ENCODE results near the gene FARP1.

DNA sequence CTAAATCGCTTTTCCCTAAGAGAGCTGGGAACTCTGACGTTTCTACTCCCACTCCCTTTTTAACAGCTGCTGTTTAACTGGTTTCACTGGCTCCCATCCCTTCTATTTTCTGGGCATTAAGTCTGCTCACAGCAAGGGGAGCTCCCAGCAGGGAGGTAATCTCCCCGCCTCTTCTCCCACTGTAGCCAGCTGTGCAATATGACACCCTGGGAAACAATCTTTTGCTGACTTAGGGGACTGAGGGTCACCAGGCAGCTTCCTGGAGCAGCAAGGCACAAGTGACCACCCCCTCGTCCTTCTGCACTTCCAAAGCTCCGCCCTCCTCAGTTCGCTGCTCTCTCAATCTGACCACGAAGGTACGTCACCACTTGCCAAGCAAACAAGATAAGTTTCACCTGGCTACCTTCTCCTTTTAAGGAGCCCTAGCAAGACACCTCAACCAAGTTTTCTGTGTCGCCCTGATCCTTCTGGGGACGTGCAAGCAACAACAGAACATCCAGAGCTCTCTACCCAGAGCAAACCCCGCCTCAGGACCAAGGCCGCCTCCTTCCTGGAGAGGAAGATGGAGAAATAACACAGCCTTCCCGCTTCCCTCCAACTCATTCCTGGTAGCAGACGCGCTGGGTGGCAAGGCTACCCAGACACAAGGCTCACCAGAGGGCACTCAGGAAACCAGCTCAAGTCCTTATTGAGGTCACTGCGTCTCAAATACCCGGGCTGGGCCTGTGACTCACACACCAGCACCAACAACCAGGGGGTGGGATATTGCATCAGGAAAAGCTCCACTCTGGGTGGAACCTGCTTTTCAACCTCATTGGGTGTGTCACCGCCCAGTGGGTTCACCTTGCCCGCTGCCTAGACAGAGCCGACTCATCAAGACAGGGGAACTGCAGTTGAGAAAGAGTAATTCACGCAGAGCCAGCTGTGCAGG is 341.7 kb downstream of the FARP1 start:
- no peak for TF ChIP-seq CTCF (tag by site-specific recombination; IDR thresholded peaks at IDR 0.05)
- no peak for TF ChIP-seq ZBTB7A (tag by site-specific recombination; IDR thresholded peaks at IDR 0.05; ENCODE audit: low read depth)
- no peak for TF ChIP-seq ZBTB1 (tag by site-specific recombination; IDR thresholded peaks at IDR 0.05)
- TF ChIP-seq ZNF510 (tag by site-specific recombination; IDR thresholded peaks at IDR 0.05; ENCODE audit: insufficient replicate concordance): no peak
- peak; percentile 89 for TF ChIP-seq ZNF629 (tag by site-specific recombination; IDR thresholded peaks at IDR 0.05)
- TF ChIP-seq ZSCAN30 (tag by site-specific recombination; IDR thresholded peaks at IDR 0.05): no peak
- TF ChIP-seq ZNF555 (tag by site-specific recombination; conservative IDR thresholded peaks at IDR 0.05): no peak
- TF ChIP-seq ZNF274 (IDR thresholded peaks at IDR 0.05; ENCODE audit: low read length): no peak
- TF ChIP-seq ZNF274 (tag by site-specific recombination; IDR thresholded peaks at IDR 0.05; ENCODE audit: borderline replicate concordance): no peak
- TF ChIP-seq YY1 (tag by site-specific recombination; IDR thresholded peaks at IDR 0.05): no peak
- TF ChIP-seq ZNF10 (tag by site-specific recombination; IDR thresholded peaks at IDR 0.05): no peak
- TF ChIP-seq ZBTB8A (tag by site-specific recombination; IDR thresholded peaks at IDR 0.05): peak; percentile 76
